Measurements from ENCODE around the gene ZNF512B.

GRCh38 chr20:63924241-63924640, 45.5 kb downstream of the ZNF512B start:
- TF ChIP-seq CTCF (IDR thresholded peaks at IDR 0.05; ENCODE audit: low read length) (no peak), EZH2 (optimal IDR thresholded peaks at IDR 0.05; ENCODE audit: low read depth, low read length) (no peak)

All from MM.1S (cell line).